Activated naive CD8-positive, alpha-beta T cell treated with anti-CD3 and anti-CD28 coated beads, Interleukin-2, amount 50 U/mL, for 24 hours (primary cell): ENCODE measurements around the gene HPCAL1.

Experiments used
- ATAC-seq: fragments of 150-1000 bp; cut with Tn5 transposase; one replicate; pipeline ENCODE4 v1.10.0; 2021
- DNase-seq: peaks from one replicate; pipeline ENCODE4 v3.0.0; 2021
- H3K27ac Mint-ChIP-seq: one replicate; pipeline ENCODE4 v1.8.0; 2021; ENCODE audit warnings: mild to moderate bottlenecking, mixed read lengths
- H3K27me3 Mint-ChIP-seq: one replicate; pipeline ENCODE4 v1.8.0; 2021; ENCODE audit warnings: mixed read lengths
- H3K36me3 Mint-ChIP-seq: one replicate; pipeline ENCODE4 v1.8.0; 2021; ENCODE audit warnings: low read depth, mixed read lengths
- H3K4me1 Mint-ChIP-seq: one replicate; pipeline ENCODE4 v1.8.0; 2021; ENCODE audit warnings: mixed read lengths
- H3K4me3 Mint-ChIP-seq: one replicate; pipeline ENCODE4 v1.8.0; 2021; ENCODE audit warnings: mild to moderate bottlenecking, moderate library complexity, mixed read lengths
- H3K9me3 Mint-ChIP-seq: one replicate; pipeline ENCODE4 v1.8.0; 2021; ENCODE audit warnings: mixed read lengths

HPCAL1 gene

DNA sequence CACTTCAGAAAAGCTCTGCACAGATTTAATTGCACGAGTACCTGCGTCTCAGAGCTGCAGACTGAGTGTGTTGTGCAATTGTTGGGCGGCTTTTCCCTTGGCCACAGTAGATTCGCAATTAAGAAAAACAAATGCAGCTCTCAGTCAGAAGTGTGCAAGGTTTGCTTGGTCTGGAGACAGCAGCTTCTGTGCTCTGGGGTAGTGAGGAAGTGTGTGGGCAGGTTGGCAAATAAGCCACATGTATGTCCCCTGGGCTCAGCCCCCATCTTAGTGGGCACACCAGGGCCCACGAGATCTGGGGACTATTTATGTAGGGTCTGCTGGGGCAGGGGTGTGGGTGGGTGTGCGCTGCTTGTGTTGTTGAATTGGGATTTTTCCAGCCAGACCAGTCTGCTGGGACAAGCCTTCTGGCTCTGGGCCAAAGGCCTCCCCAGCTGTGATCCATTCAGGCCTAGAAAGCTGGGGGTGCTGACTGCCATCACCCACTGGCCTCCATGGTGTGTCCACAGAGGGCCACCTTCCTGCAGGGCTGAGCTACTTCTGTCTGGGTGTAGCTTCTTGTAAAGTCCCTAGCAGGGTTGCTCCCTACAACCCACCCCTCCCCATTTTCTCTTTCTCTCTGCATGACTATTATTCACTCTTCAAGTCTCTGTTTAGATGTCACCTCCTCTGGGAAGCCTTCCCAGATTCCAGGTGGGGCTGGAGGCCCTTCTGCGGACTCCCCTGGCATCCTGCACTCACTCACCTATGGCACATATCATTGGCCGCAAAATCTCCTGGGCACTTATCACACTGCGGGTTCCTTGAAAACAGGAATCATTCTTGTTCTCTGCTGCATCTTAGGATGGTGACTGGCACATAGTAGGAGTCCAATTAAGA, 77.6 kb downstream of the HPCAL1 start:
- H3K4me1 Mint-ChIP-seq: peaks cover 94% of the 10 kb centered on the region
- DNase-seq (no peak), ATAC-seq (no peak)
- peak overlapping the region; percentile 26 for H3K27ac Mint-ChIP-seq
- no peak overlapping the region for H3K4me3 Mint-ChIP-seq
- no peaks in the 10 kb centered on the region for H3K9me3 Mint-ChIP-seq
- peaks cover 2% of the 10 kb centered on the region for H3K36me3 Mint-ChIP-seq
- no peaks in the 10 kb centered on the region for H3K27me3 Mint-ChIP-seq

DNA sequence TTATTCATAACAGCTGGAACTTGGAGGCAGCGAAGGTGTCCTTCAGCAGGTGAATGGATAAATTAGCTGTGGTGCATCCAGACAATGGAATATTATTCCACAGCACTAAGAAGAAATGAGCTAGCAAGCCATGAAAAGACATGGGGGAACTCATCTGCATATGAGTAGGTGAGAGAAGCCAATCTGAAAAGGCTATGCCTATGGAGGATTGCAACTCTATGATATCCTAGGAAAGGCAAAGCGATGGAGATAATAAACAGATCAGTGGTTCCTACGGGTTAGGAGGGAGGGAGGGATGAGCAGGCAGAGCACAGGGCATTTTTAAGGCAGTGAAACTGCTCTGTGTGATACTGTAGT, 79.3 kb downstream of the HPCAL1 start:
- DNase-seq (no peak), ATAC-seq (no peak)
- peak overlapping the region; percentile 9 for H3K27ac Mint-ChIP-seq
- peak overlapping the region; percentile 13 for H3K4me3 Mint-ChIP-seq
- H3K27me3 Mint-ChIP-seq: no peaks in the 10 kb centered on the region
- no peaks in the 10 kb centered on the region for H3K9me3 Mint-ChIP-seq
- peaks cover 4% of the 10 kb centered on the region for H3K36me3 Mint-ChIP-seq
- H3K4me1 Mint-ChIP-seq: peaks cover 96% of the 10 kb centered on the region

DNA sequence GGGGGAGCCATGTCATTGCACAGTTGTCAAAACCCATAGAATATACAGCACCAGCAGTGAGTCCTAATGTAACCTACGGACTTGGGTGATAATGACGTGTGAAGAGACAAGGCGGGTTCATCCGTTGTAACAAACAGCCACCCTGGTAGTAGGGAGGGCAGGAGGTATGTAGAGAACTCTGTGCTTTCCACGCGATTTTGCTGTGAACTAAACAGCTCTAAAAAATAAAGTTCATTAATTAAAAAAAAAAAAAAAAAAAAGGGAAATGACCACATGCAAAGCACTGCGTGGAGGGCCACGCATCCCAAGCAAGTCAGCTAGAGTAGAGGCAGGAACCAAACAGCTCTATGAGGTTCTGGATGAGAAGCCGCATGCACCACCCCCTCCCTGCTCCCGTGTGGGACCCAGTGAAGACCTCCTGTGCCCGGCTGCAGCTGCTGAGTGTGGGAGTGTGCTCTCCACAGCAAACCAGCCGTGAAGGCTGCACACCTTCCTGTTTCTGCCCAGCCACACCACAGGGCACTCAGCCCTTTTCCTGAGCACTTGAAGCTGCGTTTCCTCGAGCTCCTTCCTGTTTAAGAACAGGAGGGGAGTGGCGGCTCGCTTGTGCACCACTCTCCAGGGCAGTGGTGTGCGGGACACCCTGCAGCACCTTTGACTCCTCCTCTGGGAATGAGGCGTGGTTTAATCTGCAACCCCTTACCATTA, 79.8 kb downstream of the HPCAL1 start:
- peak; percentile 29 for DNase-seq
- peak; percentile 70 for ATAC-seq
- Mint-ChIP-seq H3K4me1 (peaks cover 95% of the 10 kb centered on the region), H3K4me3 (peak overlapping the region; percentile 13), H3K27ac (peak overlapping the region; percentile 9), H3K27me3 (no peaks in the 10 kb centered on the region), H3K36me3 (peaks cover 4% of the 10 kb centered on the region), H3K9me3 (no peaks in the 10 kb centered on the region)

DNA sequence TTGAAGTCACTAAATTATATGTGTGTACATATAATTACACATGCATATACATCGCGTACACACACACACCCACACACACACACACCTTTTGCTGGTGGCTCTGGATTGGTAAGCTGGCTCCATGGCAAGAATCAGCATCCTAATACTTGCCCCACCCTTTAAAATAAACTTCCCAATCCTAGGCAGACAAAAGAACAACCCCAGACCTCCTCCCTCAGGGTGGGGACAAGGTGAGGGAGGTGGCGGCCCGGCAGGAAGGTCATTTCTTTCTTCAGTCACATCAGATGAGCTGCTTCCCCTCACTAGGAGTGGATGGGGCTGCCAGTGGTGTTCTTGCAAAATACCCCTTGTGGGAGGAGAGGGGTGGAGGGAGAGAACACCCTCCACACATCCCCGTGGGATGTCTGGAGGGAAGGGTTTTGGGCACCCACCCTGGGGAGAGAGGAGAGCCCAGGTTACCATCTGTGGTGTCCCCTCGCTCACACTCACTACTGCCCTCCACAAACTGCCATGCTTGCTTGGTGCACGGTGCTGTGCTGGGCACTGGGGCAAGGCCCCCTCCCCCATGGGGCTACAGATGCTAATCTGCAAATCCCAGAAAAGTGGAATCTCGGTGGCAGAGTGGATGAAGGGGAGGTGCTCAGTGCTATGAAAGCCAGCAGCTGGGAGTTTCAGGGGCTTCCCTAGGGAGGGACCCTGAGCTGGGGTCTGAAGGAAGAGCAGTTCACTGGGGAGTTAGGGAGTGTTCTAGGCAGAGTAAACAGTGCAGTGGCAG, 81.4 kb downstream of the HPCAL1 start:
- peaks cover 4% of the 10 kb centered on the region for H3K36me3 Mint-ChIP-seq
- H3K27me3 Mint-ChIP-seq: no peaks in the 10 kb centered on the region
- H3K4me1 Mint-ChIP-seq: peaks cover 93% of the 10 kb centered on the region
- DNase-seq (no peak), ATAC-seq (no peak)
- no peak overlapping the region for H3K4me3 Mint-ChIP-seq
- no peaks in the 10 kb centered on the region for H3K9me3 Mint-ChIP-seq
- H3K27ac Mint-ChIP-seq: no peak overlapping the region

DNA sequence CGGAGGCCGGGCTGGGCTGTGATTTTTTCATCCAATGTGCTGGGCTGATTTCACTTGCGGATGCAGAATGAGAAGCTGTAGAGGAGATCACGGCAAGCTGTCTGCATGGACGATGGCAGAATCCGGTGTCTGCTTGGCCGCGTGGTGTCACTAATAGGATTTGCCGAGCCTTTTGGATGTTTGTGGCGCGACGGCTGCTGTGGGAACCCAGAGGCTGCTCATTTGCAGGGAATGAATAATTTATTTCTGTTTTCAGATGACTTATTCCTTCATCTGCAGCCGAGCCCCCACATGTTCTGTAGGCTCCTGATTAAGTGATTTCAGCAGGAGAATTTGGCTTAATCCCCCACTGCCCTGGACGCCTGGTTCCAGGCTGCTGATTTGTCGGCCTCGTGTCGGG, 82.8 kb downstream of the HPCAL1 start:
- Mint-ChIP-seq H3K36me3 (peaks cover 4% of the 10 kb centered on the region), H3K27ac (peak overlapping the region; percentile 76), H3K9me3 (no peaks in the 10 kb centered on the region), H3K27me3 (no peaks in the 10 kb centered on the region), H3K4me1 (peaks cover 92% of the 10 kb centered on the region), H3K4me3 (no peak overlapping the region)
- no peak for DNase-seq
- no peak for ATAC-seq

DNA sequence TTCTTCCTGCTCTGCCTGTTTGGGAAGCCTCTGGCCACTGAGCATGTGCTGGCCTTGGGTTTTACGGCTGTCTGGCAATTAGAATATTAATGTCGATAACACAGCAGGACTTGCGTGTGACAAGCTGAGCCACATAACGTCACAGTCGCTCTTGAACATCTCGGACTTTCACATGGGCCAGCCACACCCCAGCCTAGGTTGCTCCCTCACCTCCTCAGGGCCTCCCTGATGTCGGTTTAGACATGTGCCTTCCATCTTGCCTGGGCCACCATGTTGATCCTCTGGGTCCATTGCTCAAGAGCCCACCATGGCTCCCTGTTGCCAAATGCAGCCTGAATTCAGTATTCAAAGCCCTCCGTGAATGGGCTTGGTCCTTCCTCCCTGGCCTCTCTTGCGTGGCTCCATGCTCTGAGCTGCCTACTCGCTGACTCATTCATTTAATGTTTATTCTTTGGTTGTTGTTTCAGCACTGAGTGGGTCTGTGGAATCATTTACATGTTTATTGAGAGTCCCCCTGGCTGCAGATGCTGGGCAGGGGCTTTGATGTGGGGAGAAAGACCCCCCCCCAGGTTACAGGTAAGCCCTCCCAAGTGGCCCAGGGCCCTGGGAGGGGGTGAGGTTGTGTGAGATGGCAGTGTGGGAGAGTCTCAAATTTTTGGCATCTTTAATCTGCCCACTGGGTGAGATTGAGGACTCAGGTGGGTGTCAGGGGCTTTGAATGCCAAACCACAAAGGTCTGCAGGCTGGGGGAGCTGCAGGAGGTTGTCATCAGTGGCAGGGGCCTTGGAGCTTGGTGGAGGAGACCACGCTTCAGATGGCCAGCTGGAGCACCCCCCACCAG, 83.4 kb downstream of the HPCAL1 start:
- Mint-ChIP-seq H3K36me3 (peaks cover 4% of the 10 kb centered on the region), H3K9me3 (no peaks in the 10 kb centered on the region), H3K4me1 (peaks cover 85% of the 10 kb centered on the region), H3K4me3 (peak overlapping the region; percentile 25), H3K27ac (peak overlapping the region; percentile 76), H3K27me3 (no peaks in the 10 kb centered on the region)
- ATAC-seq (peak; percentile 40), DNase-seq (no peak)

DNA sequence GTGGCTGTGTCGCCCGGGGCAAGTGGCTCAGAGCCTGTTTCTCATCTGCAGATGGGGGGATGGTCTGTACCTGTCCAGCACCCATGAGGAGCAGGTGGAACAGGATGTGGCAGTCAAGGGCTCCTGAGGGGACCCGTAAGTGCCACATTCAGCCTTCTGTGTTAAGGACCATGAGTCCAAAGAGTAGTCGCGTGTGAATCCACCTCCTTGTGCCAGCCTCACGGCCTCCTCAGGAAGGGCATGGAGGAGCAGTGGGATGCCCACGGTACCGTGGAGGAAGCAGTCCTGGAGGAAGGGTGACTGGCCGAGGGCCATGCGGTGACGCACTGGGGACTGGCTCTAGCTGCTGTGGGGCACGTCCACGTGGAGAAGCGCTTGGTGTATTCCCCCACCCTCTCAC, 84.3 kb downstream of the HPCAL1 start:
- H3K27ac Mint-ChIP-seq: no peak overlapping the region
- no peak overlapping the region for H3K4me3 Mint-ChIP-seq

DNA sequence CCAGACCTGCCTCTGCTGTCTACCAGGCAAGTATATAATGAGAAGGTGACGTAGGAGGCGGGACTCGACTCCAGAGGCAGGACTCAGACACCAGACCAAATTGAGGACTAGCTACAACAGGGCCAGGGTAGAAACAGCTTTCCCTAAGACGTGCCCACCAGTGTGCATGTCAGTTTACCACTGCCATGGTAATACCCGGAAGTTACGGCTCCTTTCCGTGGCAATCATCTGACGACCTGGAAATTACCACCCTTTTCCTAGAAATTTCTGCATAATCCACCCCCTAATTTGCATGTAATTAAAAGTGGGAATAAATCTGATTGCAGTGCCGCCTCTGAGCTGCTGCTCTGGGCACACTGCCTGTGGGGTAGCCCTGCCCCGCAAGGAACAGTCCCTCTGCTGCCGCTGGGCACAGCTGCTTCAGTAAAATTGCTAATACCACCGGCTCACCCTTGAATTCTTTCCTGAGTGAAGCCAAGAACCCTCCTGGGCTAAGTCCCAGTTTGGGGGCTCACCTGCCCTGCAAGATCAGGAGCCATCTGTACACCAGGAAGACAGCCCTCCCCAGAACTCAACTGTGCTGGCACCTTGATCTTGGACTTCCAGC, 86.4 kb downstream of the HPCAL1 start:
- ATAC-seq (no peak), DNase-seq (no peak)
- peaks cover 76% of the 10 kb centered on the region for H3K4me1 Mint-ChIP-seq
- H3K36me3 Mint-ChIP-seq: peaks cover 2% of the 10 kb centered on the region
- H3K9me3 Mint-ChIP-seq: no peaks in the 10 kb centered on the region
- H3K27me3 Mint-ChIP-seq: no peaks in the 10 kb centered on the region
- H3K4me3 Mint-ChIP-seq: no peak overlapping the region
- H3K27ac Mint-ChIP-seq: no peak overlapping the region

More for the DNA sequence above, 84.3 kb downstream of the HPCAL1 start:
- no peaks in the 10 kb centered on the region for H3K27me3 Mint-ChIP-seq
- H3K9me3 Mint-ChIP-seq: no peaks in the 10 kb centered on the region
- peaks cover 83% of the 10 kb centered on the region for H3K4me1 Mint-ChIP-seq
- ATAC-seq: no peak
- DNase-seq: no peak
- peaks cover 2% of the 10 kb centered on the region for H3K36me3 Mint-ChIP-seq

DNA sequence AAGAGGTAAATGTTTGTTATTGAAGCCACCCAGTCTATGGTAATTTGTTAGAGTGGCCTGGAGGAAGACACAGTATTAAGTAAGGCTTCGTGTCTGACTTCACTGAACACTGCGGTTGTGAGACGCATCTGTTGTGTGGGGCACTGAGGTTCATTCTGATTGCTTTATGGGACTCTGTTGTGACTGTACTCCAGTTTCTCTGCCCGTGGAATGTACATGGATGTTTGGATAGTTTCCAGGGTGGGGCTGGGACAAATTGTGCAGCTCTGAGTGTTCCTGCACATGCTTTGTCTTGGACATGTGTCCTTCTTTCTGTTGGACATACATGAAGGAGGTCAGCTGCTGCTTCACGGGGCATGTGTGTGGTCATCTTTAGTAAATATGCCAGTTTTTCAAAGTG, 86.9 kb downstream of the HPCAL1 start:
- no peak for DNase-seq
- H3K4me1 Mint-ChIP-seq: peaks cover 73% of the 10 kb centered on the region

DNA sequence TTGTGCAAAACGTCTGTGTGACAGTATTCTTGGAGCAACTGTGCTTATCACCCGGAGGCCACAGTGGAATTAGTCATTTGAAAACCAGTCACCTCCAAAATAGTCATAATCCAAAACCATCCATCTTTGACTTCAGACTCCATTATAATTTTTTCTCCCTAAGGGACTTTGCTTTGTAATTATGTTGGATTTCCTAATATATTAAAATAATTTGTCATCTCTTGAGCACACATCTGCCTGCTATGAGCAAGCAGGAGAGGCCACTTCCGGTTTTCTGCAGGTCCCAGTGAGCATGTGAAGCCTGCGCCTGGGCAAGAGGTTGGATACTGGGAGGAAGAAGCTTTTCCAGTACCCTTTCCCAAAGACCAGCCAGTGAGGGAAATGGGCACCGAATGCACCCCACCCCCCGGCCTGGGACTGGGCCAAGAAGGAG, 87.7 kb downstream of the HPCAL1 start:
- ATAC-seq (no peak), DNase-seq (no peak)
- Mint-ChIP-seq H3K27me3 (no peaks in the 10 kb centered on the region), H3K9me3 (no peaks in the 10 kb centered on the region), H3K36me3 (peaks cover 2% of the 10 kb centered on the region), H3K27ac (no peak overlapping the region), H3K4me3 (no peak overlapping the region), H3K4me1 (peaks cover 69% of the 10 kb centered on the region)

More for the DNA sequence above, 86.9 kb downstream of the HPCAL1 start:
- ATAC-seq: no peak
- no peak overlapping the region for H3K27ac Mint-ChIP-seq
- no peak overlapping the region for H3K4me3 Mint-ChIP-seq
- peaks cover 2% of the 10 kb centered on the region for H3K36me3 Mint-ChIP-seq
- H3K27me3 Mint-ChIP-seq: no peaks in the 10 kb centered on the region
- H3K9me3 Mint-ChIP-seq: no peaks in the 10 kb centered on the region

DNA sequence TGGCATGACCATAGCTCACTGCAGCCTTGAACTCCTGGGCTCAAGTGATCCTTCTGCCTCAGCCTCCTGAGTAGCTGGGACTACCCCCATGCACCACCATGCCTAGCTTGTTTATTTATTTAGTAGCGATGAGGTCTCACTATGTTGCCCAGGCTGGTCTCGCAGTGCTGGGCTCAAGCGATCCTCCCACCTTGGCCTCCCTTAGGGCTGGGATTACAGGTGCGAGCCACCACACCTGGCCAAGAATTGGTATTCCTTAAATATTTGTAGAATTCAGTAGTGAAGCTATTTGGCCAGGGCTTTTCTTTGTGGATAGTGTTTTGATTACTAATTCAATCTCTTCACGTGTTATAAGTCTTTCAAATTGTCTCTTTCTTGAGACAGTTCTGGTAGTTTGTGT, 89.4 kb downstream of the HPCAL1 start:
- no peak overlapping the region for H3K4me3 Mint-ChIP-seq
- H3K27me3 Mint-ChIP-seq: no peaks in the 10 kb centered on the region
- ATAC-seq (no peak), DNase-seq (no peak)
- no peaks in the 10 kb centered on the region for H3K9me3 Mint-ChIP-seq
- H3K4me1 Mint-ChIP-seq: peaks cover 57% of the 10 kb centered on the region
- H3K27ac Mint-ChIP-seq: no peak overlapping the region
- H3K36me3 Mint-ChIP-seq: peaks cover 2% of the 10 kb centered on the region

DNA sequence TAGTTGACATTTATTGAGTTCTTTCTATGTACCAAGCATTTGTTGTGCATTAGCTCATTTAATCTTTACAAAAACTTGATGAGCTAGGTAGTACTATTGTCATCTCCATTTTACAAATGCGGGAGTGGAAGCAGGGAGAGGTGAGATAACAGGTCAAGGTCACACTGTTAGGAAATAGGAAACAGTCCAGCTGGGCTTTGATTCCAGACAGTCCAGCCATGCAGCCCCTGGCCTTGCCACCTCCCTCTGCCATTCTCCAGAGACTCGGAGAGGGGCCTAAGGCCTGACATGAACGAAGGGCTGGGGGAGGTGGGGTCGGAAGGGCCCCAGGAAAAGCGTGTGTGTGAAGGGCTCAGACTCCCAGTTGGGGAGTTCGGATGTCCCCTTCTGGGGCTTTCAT, 89.8 kb downstream of the HPCAL1 start:
- Mint-ChIP-seq H3K9me3 (no peaks in the 10 kb centered on the region), H3K27ac (no peak overlapping the region), H3K4me1 (peaks cover 53% of the 10 kb centered on the region), H3K4me3 (no peak overlapping the region), H3K27me3 (no peaks in the 10 kb centered on the region), H3K36me3 (peaks cover 2% of the 10 kb centered on the region)
- no peak for ATAC-seq
- DNase-seq: no peak

DNA sequence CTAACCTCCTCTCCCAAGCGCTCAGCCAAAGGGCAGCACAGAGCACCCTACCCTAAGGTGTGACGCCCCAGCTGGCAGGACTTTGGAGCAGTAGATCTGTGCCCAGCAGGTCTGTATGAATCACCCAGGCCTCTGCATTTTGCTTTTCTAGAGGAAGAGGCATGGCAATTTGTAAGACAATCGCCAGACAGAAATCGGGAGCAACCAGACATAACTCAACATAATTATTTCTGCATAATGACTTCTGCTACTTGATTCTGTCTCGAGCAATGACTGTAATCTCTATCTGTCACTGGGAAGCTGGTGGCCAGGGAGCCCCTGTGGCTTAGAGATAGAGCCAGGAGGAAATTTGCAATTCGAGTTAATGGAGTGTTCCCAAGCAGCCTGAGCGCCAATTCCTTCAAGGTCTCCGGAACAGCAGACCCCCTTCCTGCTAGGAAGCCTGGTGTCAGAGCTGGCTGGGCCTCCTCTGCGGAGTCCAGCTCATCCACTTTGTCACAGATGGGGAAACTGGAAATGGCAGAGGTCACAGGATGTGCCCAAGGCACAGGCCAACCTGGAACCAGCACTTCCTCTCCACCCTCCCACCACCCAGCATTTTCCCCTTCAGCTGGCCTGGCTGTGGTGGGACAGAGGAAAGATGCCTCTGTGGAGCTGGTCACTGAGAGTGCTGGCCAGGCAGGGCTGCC, 90.4 kb downstream of the HPCAL1 start:
- ATAC-seq: no peak
- Mint-ChIP-seq H3K4me1 (peaks cover 52% of the 10 kb centered on the region), H3K27me3 (no peaks in the 10 kb centered on the region), H3K9me3 (no peaks in the 10 kb centered on the region), H3K27ac (no peak overlapping the region), H3K36me3 (peaks cover 2% of the 10 kb centered on the region), H3K4me3 (no peak overlapping the region)
- DNase-seq: no peak
